ENCODE results near the gene AXIN2.

DNA sequence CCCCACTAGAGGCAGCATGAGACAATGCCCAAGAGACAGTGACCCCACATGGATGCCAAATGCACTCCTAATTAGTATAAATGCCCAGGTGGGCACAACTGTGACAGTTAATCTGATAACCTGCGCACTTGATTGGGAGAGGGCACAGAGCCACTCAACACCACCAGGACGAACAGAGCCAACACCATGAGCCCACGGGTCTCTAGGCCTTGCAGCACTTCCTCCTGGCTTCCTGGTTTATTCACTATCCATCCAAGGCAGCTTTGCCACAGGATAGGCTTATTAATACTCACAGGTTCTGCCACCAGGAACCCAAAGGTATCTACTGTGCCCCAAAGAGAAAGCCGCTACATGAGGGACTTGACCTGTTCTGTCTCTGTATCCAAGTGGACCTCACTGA is 14.9 kb downstream of the AXIN2 start:
- TF ChIP-seq, protein P1, sequence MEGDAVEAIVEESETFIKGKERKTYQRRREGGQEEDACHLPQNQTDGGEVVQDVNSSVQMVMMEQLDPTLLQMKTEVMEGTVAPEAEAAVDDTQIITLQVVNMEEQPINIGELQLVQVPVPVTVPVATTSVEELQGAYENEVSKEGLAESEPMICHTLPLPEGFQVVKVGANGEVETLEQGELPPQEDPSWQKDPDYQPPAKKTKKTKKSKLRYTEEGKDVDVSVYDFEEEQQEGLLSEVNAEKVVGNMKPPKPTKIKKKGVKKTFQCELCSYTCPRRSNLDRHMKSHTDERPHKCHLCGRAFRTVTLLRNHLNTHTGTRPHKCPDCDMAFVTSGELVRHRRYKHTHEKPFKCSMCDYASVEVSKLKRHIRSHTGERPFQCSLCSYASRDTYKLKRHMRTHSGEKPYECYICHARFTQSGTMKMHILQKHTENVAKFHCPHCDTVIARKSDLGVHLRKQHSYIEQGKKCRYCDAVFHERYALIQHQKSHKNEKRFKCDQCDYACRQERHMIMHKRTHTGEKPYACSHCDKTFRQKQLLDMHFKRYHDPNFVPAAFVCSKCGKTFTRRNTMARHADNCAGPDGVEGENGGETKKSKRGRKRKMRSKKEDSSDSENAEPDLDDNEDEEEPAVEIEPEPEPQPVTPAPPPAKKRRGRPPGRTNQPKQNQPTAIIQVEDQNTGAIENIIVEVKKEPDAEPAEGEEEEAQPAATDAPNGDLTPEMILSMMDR (IDR thresholded peaks at IDR 0.05) = no peak
- no peak for TF ChIP-seq POLR2A (IDR thresholded peaks at IDR 0.05)
